ENCODE results near the gene IL4R. TPM values are rescaled to one million over a fixed set of nuclear protein-coding genes. Genes with fewer than 3 reads are reported as not detected.

IL4R gene
- total and polyA plus RNA-seq, 12 donors: 5.0 to 28.9 (median 9.9) TPM

- peaks cover 0 to 26% (median 4%) of the 10 kb centered on the region in 11 donors for H3K9me3 ChIP-seq
- no peak overlapping the region for H3K4me3 ChIP-seq
- ATAC-seq (no peak), DNase-seq (no peak)
- H3K36me3 ChIP-seq: no peaks in the 10 kb centered on the region
- 88% methylated on average over 1 of the region's 1 CpG for WGBS, 2 donors
- H3K27me3 ChIP-seq: peaks cover 0 to 11% (median 2%) of the 10 kb centered on the region in 7 donors
- no peak for TF ChIP-seq CTCF (IDR thresholded peaks at IDR 0.05)
- H3K4me1 ChIP-seq: peaks cover 0 to 53% (median 0%) of the 10 kb centered on the region in 9 donors
- H3K27ac ChIP-seq: no peak overlapping the region
- intact Hi-C loops (cut with DNase I): no loop called here
Observed at GRCh38 chr16:27410761-27411160, 97.0 kb downstream of the IL4R start.

GRCh38 chr16:27413956-27414355, 100.2 kb downstream of the IL4R start:
- no peaks in the 10 kb centered on the region for H3K27me3 ChIP-seq

More at GRCh38 chr16:27413956-27414355, 100.2 kb downstream of the IL4R start:
- intact Hi-C loops (cut with DNase I): no loop called here
- ATAC-seq (no peak), DNase-seq (no peak)
- Histone ChIP-seq H3K9me3 (peaks cover 0 to 26% (median 4%) of the 10 kb centered on the region in 11 donors), H3K4me3 (no peak overlapping the region), H3K4me1 (peaks cover 0 to 31% (median 0%) of the 10 kb centered on the region in 9 donors), H3K36me3 (no peaks in the 10 kb centered on the region), H3K27ac (no peak overlapping the region)
- 81 to 83% methylated on average over 2 of the region's 2 CpGs for WGBS, 2 donors
- no peak for TF ChIP-seq CTCF (IDR thresholded peaks at IDR 0.05)

Other genes with a start within 250 kb of the IL4R start
- not detected for gene C16orf82, start 247.0 kb upstream of the IL4R start, total RNA-seq
- gene C16orf82, start 247.0 kb upstream of the IL4R start, polyA plus RNA-seq: not detected
- gene KDM8, start 110.4 kb upstream of the IL4R start, total RNA-seq: 1 to 10 TPM; 2.6 to 4.5 (median 3.3) TPM
- gene KDM8, start 110.4 kb upstream of the IL4R start, polyA plus RNA-seq: 1 to 10 TPM; 1.5 to 5.8 TPM
- 10 to 100 TPM; 33.5 to 46.3 (median 38.1) TPM for gene NSMCE1, start 45.2 kb upstream of the IL4R start, total RNA-seq
- gene NSMCE1, start 45.2 kb upstream of the IL4R start, polyA plus RNA-seq: 10 to 100 TPM; 36.1 to 57.1 TPM
- 1 to 10 TPM in 1 of 10 donors, under 1 TPM in 8, not detected in 1; 0.06 to 3.6 (median 0.15) TPM for gene IL21R, start 88.2 kb downstream of the IL4R start, total RNA-seq
- under 1 TPM in 1 of 2 donors, not detected in 1; 0.07 TPM for gene IL21R, start 88.2 kb downstream of the IL4R start, polyA plus RNA-seq
- 10 to 100 TPM; 48.1 to 84.5 (median 62.8) TPM for gene GTF3C1, start 235.9 kb downstream of the IL4R start, total RNA-seq
- 100 to 1,000 TPM in 1 of 2 donors, 10 to 100 TPM in 1; 53.0 to 133 TPM for gene GTF3C1, start 235.9 kb downstream of the IL4R start, polyA plus RNA-seq
- 10 to 100 TPM in 9 of 10 donors, 1 to 10 TPM in 1; 8.6 to 25.0 (median 16.8) TPM for gene KATNIP, start 236.2 kb downstream of the IL4R start, total RNA-seq
- 1 to 10 TPM; 5.9 to 6.0 TPM for gene KATNIP, start 236.2 kb downstream of the IL4R start, polyA plus RNA-seq